Stimulated activated CD8-positive, alpha-beta memory T cell treated with anti-CD3 and anti-CD28 coated beads, Interleukin-7, amount 100 ng/mL, for 48 hours (primary cell): ENCODE results near the gene GGPS1.
A peak's percentile ranks its signal among the peaks of the same experiment; 100 is the strongest.
"Not testable (repeated sequence)": the region's sequence is repeated elsewhere in the genome, so short reads cannot be mapped to it uniquely, and the experiment has no call there.

Experiments
- DNase-seq, 2 donors: peaks; one replicate each; pipeline ENCODE4 v3.0.0-alpha.2; 2020; ENCODE audit warnings: low read depth in 1 of 2; ENCODE audit errors: extremely low read depth in 1 of 2

Gene GGPS1

GRCh38 chr1:235304549-235305451 lies 23.6 kb upstream of the GGPS1 start:
- DNase-seq, result no peak

DNA sequence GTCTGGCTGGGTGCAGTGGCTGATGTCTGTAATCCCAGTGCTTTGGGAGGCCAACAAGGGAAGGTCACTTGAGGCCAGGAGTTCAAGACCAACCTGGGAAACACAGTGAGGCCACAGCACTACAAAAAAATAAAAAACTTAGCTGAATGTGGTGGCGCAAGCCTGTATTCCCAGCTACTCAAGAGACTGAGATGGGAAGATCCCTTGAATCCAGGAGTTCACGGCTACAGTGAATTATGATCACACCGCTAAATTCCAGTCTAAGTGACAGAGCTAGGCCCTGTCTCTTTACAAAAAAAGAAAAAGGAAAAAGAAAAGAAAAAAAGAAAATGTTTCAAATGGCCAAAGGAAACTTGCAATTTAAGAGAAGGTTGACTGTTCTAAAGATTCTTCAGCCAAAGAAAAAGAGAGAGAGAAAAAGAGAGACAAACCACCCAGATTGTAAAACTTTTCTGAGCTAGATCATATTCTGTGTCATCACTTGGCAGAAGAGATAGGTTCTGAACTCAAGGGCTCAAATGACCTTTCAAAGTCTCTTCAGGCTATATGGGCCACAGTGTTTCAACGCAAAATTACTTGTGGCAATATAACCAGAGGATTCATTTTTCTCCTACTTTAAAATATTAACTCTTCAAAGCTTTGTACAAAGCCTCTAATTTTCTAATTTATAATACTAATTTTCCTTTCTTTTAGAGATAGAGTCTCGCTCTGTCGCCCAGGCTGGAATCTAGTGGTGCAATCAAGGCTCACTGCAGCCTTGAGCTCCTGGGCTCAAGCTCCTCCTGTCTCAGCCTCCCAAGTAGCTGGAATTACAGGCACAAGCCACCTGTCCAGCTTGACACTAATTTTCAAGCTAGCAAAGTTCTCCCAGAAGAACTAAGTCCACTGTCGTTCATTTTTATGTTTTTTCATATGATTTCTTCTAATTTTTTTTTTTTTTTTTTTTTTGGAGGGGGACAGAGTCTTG lies 20.9 kb upstream of the GGPS1 start:
- no peak for DNase-seq

DNA sequence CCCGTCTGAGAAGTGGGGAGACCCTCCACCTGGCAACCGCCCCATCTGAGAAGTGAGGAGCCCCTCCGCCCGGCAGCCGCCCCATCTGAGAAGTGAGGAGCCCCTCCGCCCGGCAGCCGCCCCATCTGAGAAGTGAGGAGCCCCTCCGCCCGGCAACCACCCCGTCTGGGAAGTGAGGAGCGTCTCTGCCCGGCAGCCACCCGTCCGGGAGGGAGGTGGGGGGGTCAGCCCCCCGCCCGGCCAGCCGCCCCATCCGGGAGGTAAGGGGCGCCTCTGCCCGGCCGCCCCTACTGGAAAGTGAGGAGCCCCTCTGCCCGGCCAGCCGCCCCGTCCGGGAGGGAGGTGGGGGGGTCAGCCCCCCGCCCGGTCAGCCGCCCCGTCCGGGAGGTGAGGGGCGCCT lies 19.2 kb upstream of the GGPS1 start:
- DNase-seq, result not testable (repeated sequence)

DNA sequence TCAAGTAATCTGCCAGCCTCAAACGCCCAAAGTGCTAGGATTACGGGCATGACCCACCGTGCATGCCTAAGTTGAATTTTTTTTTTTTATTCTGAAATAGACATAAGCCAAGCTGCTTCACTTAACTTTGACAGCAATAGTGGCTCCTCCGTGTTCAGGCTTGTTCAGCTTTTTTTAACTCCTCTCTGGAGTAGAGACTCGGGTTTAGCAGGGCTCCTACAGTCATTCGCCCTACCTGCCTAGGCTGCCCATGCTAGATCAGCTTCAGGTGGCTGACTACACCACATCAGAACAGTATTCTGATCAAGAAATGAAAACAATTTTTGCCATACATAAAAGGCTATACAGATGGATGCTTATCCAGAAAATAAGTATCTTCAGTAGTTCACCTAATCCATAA lies 15.1 kb upstream of the GGPS1 start:
- no peak for DNase-seq

GRCh38 chr1:235313931-235314678 lies 14.3 kb upstream of the GGPS1 start:
- no peak for DNase-seq

- DNase-seq, result no peak
Observed at GRCh38 chr1:235315173-235315572, 13.2 kb upstream of the GGPS1 start.

- DNase-seq, result no peak
Observed at GRCh38 chr1:235315735-235316134, 12.6 kb upstream of the GGPS1 start.

DNA sequence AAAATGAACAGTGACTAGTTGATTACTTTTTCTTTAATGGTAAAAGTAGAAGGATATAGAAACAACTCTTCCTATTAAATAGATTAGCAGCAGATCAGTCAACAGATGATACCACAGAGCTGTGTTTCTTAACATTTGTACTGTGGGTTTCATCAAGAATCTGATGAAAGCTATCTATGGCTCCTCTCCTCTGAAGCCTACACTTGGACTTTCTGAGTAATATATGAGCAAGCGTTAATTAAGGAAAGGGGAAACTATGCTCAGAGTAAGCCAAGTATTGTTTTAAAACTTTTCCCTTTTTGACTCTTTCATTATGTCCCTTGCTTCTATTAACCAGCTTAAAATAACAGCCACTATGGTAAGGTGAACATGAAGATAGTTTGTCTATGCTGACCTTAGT lies 11.2 kb upstream of the GGPS1 start:
- no peak for DNase-seq

GRCh38 chr1:235319255-235319654 lies 9.1 kb upstream of the GGPS1 start:
- DNase-seq, result no peak

GRCh38 chr1:235320521-235321179 lies 7.7 kb upstream of the GGPS1 start:
- DNase-seq, result no peak

- no peak for DNase-seq
Observed at GRCh38 chr1:235324296-235324695, 4.1 kb upstream of the GGPS1 start.

- DNase-seq, result no peak
Observed at GRCh38 chr1:235325139-235325538, 3.2 kb upstream of the GGPS1 start.

- no peak for DNase-seq
Observed at GRCh38 chr1:235325854-235326253, 2.5 kb upstream of the GGPS1 start.

DNA sequence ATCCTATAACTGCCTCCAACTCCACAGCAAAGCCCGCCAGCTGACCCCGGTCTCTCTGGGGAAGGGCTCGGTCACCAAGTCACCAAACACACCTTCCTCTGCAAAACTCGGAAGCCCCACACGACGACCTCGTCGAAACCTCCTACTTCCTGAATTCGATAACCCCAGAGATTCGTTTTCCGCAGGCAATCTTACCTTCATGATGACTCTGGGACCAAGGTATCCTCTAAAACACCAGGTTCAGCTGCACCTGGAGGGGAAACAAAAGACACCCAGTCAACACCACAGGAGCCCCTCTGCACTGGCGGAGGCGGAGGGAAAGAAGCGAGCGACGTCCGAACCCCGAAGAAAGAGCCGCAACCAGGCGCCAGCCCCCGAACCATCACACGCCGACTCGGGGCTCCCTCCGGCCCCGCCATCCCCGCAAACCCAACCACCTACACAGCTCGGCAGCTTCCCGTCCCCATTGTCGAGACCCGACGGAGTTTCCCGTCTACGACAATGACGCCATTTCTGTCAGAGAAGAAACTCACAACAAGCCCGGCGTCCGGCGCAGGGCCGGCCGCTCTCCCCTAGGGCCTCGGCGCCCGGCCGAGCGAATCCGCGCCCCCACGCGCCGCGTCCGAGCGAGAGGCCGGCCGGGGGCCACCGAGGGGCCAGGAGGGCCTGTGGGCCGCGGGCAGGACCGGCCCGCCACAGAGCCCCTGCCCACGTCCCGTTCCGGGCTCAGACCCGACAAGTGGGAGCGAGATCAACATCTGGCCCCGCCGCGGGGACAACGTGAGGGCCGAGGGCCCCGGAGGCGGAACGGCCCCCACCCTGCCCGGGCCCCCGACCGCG lies 1.4 kb upstream of the GGPS1 start:
- DNase-seq, result peak; percentile 27 to 39

DNA sequence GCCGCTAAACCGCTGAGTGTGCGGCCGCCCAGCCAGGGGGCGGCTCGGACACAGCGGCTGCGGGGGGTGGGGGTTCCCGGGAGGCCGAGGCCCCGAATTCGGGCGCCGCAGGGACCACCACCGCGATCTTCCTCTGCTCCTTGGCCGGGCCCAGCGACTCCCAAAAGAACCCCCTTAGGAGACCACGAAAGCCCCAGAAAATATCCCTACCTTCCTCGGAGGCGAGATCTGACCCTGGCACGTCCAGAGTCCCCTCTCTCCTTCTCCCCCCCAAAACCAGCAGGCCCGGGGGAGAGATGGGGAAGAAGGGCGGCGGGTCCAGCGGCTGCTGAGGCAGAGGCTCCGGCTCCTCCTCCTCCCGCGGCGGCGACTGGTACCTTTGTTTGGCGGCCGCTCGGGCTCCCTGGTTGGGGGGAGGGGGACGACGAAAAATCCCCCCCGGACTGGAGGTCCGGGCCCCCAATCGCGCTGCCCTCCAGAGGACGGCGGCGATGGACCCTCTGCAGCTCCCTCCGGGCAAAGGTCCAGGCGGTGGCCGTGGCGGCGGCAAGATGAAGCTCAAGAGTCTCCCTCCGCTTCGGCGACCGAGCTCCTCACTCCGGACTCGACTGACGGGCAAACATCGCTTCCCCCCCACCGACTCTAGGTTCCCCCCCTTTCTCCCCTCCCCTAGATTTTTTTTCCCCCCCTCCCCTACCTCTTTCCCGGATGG lies 655 bp upstream of the GGPS1 start, which contains the start of gene ARID4B:
Gene ARID4B (minus strand): TSS at position 621 of the 712 bp plus-strand sequence. CDS start 1,260 bp downstream, outside the sequence.
- peak in 1 of 2 donors; percentile 17 for DNase-seq

GRCh38 chr1:235329139-235329902 lies 951 bp downstream of the GGPS1 start:
- peak in 1 of 2 donors; percentile 21 for DNase-seq

GRCh38 chr1:235330918-235331285 lies 2.5 kb downstream of the GGPS1 start:
- DNase-seq, result no peak

DNA sequence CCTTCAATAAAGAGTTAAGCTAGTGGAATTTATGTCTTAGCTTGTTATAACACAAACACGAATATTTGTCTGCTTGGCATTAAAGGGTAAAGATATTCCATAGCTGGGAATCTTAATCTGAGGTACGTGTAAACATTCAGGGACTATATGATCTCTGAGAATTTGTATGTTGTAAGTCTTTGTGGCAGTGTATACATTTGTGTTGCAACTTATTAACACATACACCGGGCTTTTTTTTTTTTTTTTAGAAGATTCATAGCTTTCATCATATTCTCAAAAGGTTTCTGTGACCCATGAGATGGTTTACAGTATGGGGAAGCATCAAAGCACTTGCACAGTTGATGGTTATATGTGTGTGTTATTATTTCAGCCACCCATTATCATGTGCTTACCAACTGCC lies 3.0 kb downstream of the GGPS1 start:
- DNase-seq, result no peak
